K562 (cell line): Measurements from ENCODE around the gene RPS6KA2.

ENCODE experiments used
- BDP1 ChIP-seq: IDR thresholded peaks from 3 replicates; pipeline ENCODE4 v1.6.1; 2011; ENCODE audit not compliant: insufficient read length, insufficient read depth
- CBFA2T2 ChIP-seq: fragments of 450-650 bp; conservative IDR thresholded peaks from 2 replicates; pipeline ENCODE4 v1.6.1; 2017; ENCODE audit warnings: mild to moderate bottlenecking
- GTF2E2 ChIP-seq: fragments of 200-800 bp; sonication (Bioruptor generic); IDR thresholded peaks from 2 replicates; pipeline ENCODE4 v1.6.1; 2016; ENCODE audit warnings: missing genetic modification characterization, missing compliant biosample characterization
- KAT7 ChIP-seq: sonication (generic); formaldehyde crosslinking; IDR thresholded peaks from 2 replicates; pipeline ENCODE4 v1.8.0; 2022; ENCODE audit warnings: missing genetic modification reagents, mild to moderate bottlenecking, borderline replicate concordance
- MYC ChIP-seq, 2 experiments: fragments of 250-450 bp in 1 of 2; sonication (Bioruptor Pico) in 1 of 2; IDR thresholded peaks; 2 replicates each; pipeline versions ENCODE4 v1.5.1 to v1.6.1; 2012 to 2021; ENCODE audit warnings: low read depth in 2 of 2, borderline replicate concordance in 1 of 2, improper control_type of control experiment in 1 of 2, low read length in 1 of 2, mild to moderate bottlenecking in 1 of 2, moderate library complexity in 1 of 2
- RFX5 ChIP-seq: IDR thresholded peaks from 2 replicates; pipeline ENCODE4 v1.6.1; 2011; ENCODE audit warnings: low read depth, mild to moderate bottlenecking, improper control_type of control experiment, low read length
- TF ChIP-seq, protein P1 (sequence below), 3 experiments: IDR thresholded peaks in 2 of 3; conservative IDR thresholded peaks in 1 of 3; 2 replicates each; pipeline ENCODE4 v1.5.1; 2011 to 2012; ENCODE audit warnings: low read length in 3 of 3, mild to moderate bottlenecking in 3 of 3, control low read depth in 2 of 3, improper control_type of control experiment in 1 of 3, inconsistent platforms in 1 of 3, low read depth in 1 of 3, mixed read lengths in 1 of 3, moderate library complexity in 1 of 3; ENCODE audit not compliant: insufficient read depth in 2 of 3
- TF ChIP-seq, protein P2 (sequence below): IDR thresholded peaks from 3 replicates; pipeline ENCODE4 v1.6.1; 2011; ENCODE audit warnings: borderline replicate concordance, mild to moderate bottlenecking; ENCODE audit not compliant: insufficient read length, insufficient read depth

DNA sequence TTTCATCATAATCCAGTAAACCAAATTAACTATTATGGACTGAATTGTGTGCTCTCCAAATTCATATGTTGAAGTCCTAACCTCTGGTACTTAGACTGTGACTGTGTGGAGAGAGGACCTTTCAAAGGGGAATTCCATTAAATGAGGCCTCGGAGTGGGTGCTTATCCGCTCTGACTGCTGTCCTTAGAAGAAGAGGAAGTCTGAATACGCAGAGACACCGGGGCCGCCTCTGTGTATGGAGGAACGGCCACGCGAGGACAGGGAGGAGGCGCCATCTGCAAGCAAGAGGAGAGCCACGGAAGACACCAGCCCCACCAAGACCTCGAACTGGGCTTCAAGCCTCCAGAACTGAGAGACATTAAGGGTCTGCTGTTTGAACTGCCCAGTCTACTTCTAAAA is 35.6 kb upstream of the RPS6KA2 start:
- TF ChIP-seq MYC (IDR thresholded peaks at IDR 0.05; ENCODE audit: low read depth, low read length) (no peak), MYC (CRISPR knock-in tag; IDR thresholded peaks at IDR 0.05; ENCODE audit: borderline replicate concordance, low read depth) (no peak), RFX5 (no peak), KAT7 (CRISPR knock-in tag) (no peak), CBFA2T2 (no peak), GTF2E2 (tag) (no peak), BDP1 (no peak)
- TF ChIP-seq, protein P1, sequence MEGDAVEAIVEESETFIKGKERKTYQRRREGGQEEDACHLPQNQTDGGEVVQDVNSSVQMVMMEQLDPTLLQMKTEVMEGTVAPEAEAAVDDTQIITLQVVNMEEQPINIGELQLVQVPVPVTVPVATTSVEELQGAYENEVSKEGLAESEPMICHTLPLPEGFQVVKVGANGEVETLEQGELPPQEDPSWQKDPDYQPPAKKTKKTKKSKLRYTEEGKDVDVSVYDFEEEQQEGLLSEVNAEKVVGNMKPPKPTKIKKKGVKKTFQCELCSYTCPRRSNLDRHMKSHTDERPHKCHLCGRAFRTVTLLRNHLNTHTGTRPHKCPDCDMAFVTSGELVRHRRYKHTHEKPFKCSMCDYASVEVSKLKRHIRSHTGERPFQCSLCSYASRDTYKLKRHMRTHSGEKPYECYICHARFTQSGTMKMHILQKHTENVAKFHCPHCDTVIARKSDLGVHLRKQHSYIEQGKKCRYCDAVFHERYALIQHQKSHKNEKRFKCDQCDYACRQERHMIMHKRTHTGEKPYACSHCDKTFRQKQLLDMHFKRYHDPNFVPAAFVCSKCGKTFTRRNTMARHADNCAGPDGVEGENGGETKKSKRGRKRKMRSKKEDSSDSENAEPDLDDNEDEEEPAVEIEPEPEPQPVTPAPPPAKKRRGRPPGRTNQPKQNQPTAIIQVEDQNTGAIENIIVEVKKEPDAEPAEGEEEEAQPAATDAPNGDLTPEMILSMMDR (IDR thresholded peaks at IDR 0.05 in 2 of 3, conservative IDR thresholded peaks at IDR 0.05 in 1 of 3; ENCODE audit: insufficient read depth in 2 of 3, low read depth in 1 of 3, low read length in 3 of 3) = no peak
- TF ChIP-seq, protein P2, sequence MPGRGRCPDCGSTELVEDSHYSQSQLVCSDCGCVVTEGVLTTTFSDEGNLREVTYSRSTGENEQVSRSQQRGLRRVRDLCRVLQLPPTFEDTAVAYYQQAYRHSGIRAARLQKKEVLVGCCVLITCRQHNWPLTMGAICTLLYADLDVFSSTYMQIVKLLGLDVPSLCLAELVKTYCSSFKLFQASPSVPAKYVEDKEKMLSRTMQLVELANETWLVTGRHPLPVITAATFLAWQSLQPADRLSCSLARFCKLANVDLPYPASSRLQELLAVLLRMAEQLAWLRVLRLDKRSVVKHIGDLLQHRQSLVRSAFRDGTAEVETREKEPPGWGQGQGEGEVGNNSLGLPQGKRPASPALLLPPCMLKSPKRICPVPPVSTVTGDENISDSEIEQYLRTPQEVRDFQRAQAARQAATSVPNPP = no peak
